ENCODE results near the gene PLA2G2C. TPM values are rescaled to one million over a fixed set of nuclear protein-coding genes. Genes with fewer than 3 reads are reported as not detected.

PLA2G2C gene
- total RNA-seq, 2 experiments from 2014 or later = not detected

DNA sequence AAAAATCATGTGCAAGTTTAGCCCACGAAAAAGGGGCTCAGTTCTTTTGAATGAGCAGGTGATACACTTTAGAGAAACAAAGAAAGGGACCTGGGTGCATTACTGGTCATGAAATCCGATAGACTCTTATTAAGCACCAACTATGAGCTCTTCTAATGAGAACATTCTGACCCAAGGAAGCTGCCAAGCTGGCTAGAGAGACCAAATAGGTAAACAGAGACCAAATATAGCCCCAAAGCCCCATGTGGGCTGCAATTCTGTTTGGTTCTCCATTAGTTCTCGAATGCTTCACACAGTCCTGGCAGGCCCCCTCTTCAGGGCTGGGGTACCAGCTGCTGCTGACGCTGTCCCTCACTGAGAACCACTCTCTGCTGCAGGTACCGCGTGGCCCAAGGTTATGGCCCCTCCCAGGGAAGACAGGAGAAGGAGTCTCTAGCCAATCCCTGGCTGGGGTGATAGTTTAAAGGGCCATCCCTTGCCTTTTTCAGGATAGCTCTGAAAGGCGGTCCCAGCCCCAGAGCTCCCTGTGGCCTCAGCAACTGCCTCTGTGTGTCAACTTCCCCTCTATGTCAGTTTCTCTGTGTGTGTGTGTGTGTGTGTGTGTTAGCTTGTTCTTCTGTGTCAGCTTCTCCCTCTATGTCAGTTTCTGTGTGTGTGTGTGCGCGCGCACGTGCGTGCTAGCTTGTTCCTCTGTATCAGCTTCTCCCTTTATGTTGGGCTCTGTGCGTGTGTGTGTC is 7.5 kb downstream of the PLA2G2C start:
- Mint-ChIP-seq H3K36me3 (ENCODE audit: low read depth) (no peaks in the 10 kb centered on the region), H3K4me1 (ENCODE audit: low read depth) (peaks cover 6% of the 10 kb centered on the region), H3K27me3 (no peaks in the 10 kb centered on the region), H3K9me3 (no peaks in the 10 kb centered on the region), H3K4me3 (no peak overlapping the region), H3K27ac (no peak overlapping the region)
- Histone ChIP-seq H3K36me3 (ENCODE audit: insufficient read depth, low read length) (no peaks in the 10 kb centered on the region), H3K4me3 (ENCODE audit: low read length) (no peak overlapping the region), H3K9me3 (ENCODE audit: control insufficient read depth in 1 of 2, insufficient read depth in 1 of 2, low read length in 2 of 2) (peaks cover 0 to 9% of the 10 kb centered on the region in 2 experiments), H3K27me3 (ENCODE audit: control insufficient read depth in 1 of 2, insufficient read depth in 2 of 2, low read length in 2 of 2) (no peaks in the 10 kb centered on the region), H3K4me1 (ENCODE audit: insufficient read depth, low read length) (no peaks in the 10 kb centered on the region), H3K27ac (ENCODE audit: low read depth in 1 of 2, low read length in 2 of 2) (no peak overlapping the region)
- TF ChIP-seq, protein P1, sequence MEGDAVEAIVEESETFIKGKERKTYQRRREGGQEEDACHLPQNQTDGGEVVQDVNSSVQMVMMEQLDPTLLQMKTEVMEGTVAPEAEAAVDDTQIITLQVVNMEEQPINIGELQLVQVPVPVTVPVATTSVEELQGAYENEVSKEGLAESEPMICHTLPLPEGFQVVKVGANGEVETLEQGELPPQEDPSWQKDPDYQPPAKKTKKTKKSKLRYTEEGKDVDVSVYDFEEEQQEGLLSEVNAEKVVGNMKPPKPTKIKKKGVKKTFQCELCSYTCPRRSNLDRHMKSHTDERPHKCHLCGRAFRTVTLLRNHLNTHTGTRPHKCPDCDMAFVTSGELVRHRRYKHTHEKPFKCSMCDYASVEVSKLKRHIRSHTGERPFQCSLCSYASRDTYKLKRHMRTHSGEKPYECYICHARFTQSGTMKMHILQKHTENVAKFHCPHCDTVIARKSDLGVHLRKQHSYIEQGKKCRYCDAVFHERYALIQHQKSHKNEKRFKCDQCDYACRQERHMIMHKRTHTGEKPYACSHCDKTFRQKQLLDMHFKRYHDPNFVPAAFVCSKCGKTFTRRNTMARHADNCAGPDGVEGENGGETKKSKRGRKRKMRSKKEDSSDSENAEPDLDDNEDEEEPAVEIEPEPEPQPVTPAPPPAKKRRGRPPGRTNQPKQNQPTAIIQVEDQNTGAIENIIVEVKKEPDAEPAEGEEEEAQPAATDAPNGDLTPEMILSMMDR (IDR thresholded peaks at IDR 0.05) = no peak
- ChIA-PET CTCF (interaction anchor here (0.9 kb wide), 1 partner anchor 17 kb away, joined by 3 read pairs; no protein-coding TSS in a partner anchor), POLR2A (no interaction called here)
- ATAC-seq (ENCODE audit: poor library complexity) = no peak
- DNase-seq = no peak
- intact Hi-C loops (cut with DNase I, micrococcal nuclease) = no loop called here

DNA sequence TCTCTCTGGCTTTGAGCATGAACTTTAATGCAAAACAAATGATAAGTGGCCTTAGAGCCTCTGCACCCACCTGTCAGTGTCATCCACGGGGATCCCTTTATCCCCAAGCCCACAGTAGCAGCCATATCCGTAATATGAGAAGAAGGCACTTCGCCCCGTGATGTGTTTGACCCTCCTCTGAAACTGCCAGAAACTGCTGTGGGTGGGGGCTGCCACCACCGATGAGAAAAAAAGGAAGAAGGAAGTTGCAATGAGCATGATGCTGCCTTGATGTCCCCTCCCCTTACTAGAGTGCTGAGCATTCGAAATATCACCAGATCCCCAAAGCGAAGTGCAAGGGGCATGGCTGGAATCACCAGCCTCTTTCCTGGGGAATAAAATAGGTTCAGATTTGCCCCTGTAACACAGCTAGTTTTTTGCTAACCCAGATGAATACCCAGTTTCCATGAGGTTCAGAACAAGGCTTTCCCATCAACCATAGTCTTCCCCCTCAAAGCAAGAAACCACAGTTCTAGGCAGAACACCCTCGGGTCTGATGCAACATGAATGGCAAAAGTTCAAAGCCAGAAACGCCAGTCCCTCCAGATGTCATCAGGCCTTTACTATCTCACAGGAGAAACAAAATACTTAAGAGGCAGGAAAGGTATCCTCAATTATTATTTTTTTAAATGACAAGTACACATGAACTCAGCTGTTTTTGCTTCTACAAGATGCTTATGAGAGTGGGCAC is 11.2 kb downstream of the PLA2G2C start:
- TF ChIP-seq, protein P1 (IDR thresholded peaks at IDR 0.05) = no peak
- ATAC-seq (ENCODE audit: poor library complexity) (no peak), DNase-seq (no peak)
- H3K27ac Mint-ChIP-seq = no peak overlapping the region
- Histone ChIP-seq H3K4me3 (ENCODE audit: low read length) (no peak overlapping the region), H3K4me1 (ENCODE audit: insufficient read depth, low read length) (peaks cover 14% of the 10 kb centered on the region), H3K36me3 (ENCODE audit: insufficient read depth, low read length) (no peaks in the 10 kb centered on the region), H3K27ac (ENCODE audit: low read depth in 1 of 2, low read length in 2 of 2) (no peak overlapping the region), H3K27me3 (ENCODE audit: control insufficient read depth in 1 of 2, insufficient read depth in 2 of 2, low read length in 2 of 2) (no peaks in the 10 kb centered on the region), H3K9me3 (ENCODE audit: control insufficient read depth in 1 of 2, insufficient read depth in 1 of 2, low read length in 2 of 2) (peaks cover 0 to 10% of the 10 kb centered on the region in 2 experiments)
- H3K4me1 Mint-ChIP-seq (ENCODE audit: low read depth) = peaks cover 5% of the 10 kb centered on the region
- H3K9me3 Mint-ChIP-seq = no peaks in the 10 kb centered on the region
- intact Hi-C loops (cut with DNase I, micrococcal nuclease) = no loop called here
- POLR2A ChIA-PET = no interaction called here
- CTCF ChIA-PET = no interaction called here
- no peak overlapping the region for H3K4me3 Mint-ChIP-seq
- H3K27me3 Mint-ChIP-seq = no peaks in the 10 kb centered on the region
- no peaks in the 10 kb centered on the region for H3K36me3 Mint-ChIP-seq (ENCODE audit: low read depth)

DNA sequence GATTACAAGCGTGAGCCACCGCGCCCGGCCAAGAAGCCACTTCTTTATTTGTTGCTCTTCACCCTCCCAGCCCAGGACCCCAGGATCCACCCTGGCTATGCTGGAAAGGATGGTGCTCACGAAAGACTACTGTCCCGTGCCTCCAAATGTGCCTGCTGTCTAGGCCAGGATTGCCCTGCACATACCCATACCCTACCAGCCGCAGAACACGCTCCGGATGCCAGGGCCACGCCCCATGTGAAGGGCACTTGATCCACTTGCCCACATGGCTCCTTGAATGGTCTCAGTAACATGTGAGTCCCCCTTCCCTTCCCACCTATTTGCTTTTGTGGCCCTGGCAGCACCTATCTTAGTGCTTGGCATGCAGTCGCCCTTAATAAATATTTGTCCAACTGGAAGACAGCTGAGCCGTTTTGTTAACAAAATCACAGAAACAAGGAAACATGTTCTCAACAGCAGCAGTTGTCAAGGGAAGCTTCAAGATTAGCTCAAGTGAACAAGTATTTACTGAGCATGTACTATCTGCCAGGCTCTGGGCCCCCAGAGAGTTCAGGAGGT is 14.2 kb downstream of the PLA2G2C start:
- POLR2A ChIA-PET = no interaction called here
- H3K36me3 Mint-ChIP-seq (ENCODE audit: low read depth) = no peaks in the 10 kb centered on the region
- CTCF ChIA-PET = interaction anchor here (0.6 kb wide), 2 partner anchors 36 to 198 kb away, joined by 3 read pairs; no protein-coding TSS in a partner anchor
- H3K36me3 ChIP-seq (ENCODE audit: insufficient read depth, low read length) = no peaks in the 10 kb centered on the region
- H3K4me3 Mint-ChIP-seq = no peak overlapping the region
- peaks cover 5% of the 10 kb centered on the region for H3K4me1 Mint-ChIP-seq (ENCODE audit: low read depth)
- intact Hi-C loops (cut with DNase I, micrococcal nuclease) = no loop called here
- H3K9me3 ChIP-seq (ENCODE audit: control insufficient read depth in 1 of 2, insufficient read depth in 1 of 2, low read length in 2 of 2) = peaks cover 0 to 3% of the 10 kb centered on the region in 2 experiments
- TF ChIP-seq, protein P1 (IDR thresholded peaks at IDR 0.05) = no peak
- no peaks in the 10 kb centered on the region for H3K27me3 Mint-ChIP-seq
- no peak for DNase-seq
- H3K4me3 ChIP-seq (ENCODE audit: low read length) = no peak overlapping the region
- H3K27ac ChIP-seq (ENCODE audit: low read depth in 1 of 2, low read length in 2 of 2) = no peak overlapping the region
- H3K27ac Mint-ChIP-seq = no peak overlapping the region
- H3K27me3 ChIP-seq (ENCODE audit: control insufficient read depth in 1 of 2, insufficient read depth in 2 of 2, low read length in 2 of 2) = no peaks in the 10 kb centered on the region
- no peaks in the 10 kb centered on the region for H3K9me3 Mint-ChIP-seq
- peaks cover 14% of the 10 kb centered on the region for H3K4me1 ChIP-seq (ENCODE audit: insufficient read depth, low read length)
- no peak for ATAC-seq (ENCODE audit: poor library complexity)
